IPS-11a (cell line): Measurements from ENCODE around the gene KAZALD1.
A peak's percentile ranks its signal among the peaks of the same experiment; 100 is the strongest.
"Not testable (repeated sequence)": the region's sequence is repeated elsewhere in the genome, so short reads cannot be mapped to it uniquely, and the experiment has no call there.

Experiments used
- H3K4me3 ChIP-seq: one replicate; pipeline ENCODE4 v1.5.1; 2013; ENCODE audit warnings: low read depth, low read length, control low read depth

The KAZALD1 gene

GRCh38 chr10:101029520-101030295 is 32.1 kb upstream of the KAZALD1 start:
- H3K4me3 ChIP-seq = no peak overlapping the region

- H3K4me3 ChIP-seq = no peak overlapping the region
These were observed 31.2 kb upstream of the KAZALD1 start for GRCh38 chr10:101030496-101031127.

- H3K4me3 ChIP-seq = peak within 1 kb of the TSS; percentile 15
These were observed 30.5 kb upstream of the KAZALD1 start, which contains the start of the genes PDZD7 and SFXN3 for GRCh38 chr10:101031128-101031795. Gene PDZD7, minus strand, starts transcription at chr10:101031129. Its CDS starts 910 bp downstream, at chr10:101030219. Gene SFXN3, plus strand, starts transcription at chr10:101031234. Its CDS starts 3,461 bp downstream, at chr10:101034695.

GRCh38 chr10:101031796-101032636 is 29.8 kb upstream of the KAZALD1 start:
- peak overlapping the region; percentile 15 for H3K4me3 ChIP-seq

GRCh38 chr10:101032637-101033224 is 29.1 kb upstream of the KAZALD1 start:
- peak overlapping the region; percentile 15 for H3K4me3 ChIP-seq

GRCh38 chr10:101033276-101033675 is 28.5 kb upstream of the KAZALD1 start:
- H3K4me3 ChIP-seq = no peak overlapping the region

- H3K4me3 ChIP-seq = not testable (repeated sequence)
These were observed 27.4 kb upstream of the KAZALD1 start for GRCh38 chr10:101034404-101034803.

GRCh38 chr10:101035314-101035713 is 26.5 kb upstream of the KAZALD1 start:
- no peak overlapping the region for H3K4me3 ChIP-seq

GRCh38 chr10:101035916-101036702 is 25.7 kb upstream of the KAZALD1 start:
- H3K4me3 ChIP-seq = no peak overlapping the region

GRCh38 chr10:101036726-101037125 is 25.1 kb upstream of the KAZALD1 start:
- no peak overlapping the region for H3K4me3 ChIP-seq

GRCh38 chr10:101038484-101038883 is 23.3 kb upstream of the KAZALD1 start:
- H3K4me3 ChIP-seq = no peak overlapping the region

GRCh38 chr10:101040061-101040460 is 21.7 kb upstream of the KAZALD1 start:
- H3K4me3 ChIP-seq = no peak overlapping the region

- H3K4me3 ChIP-seq = no peak overlapping the region
These were observed 20.9 kb upstream of the KAZALD1 start for GRCh38 chr10:101040851-101041250.

GRCh38 chr10:101041252-101041761 is 20.5 kb upstream of the KAZALD1 start:
- H3K4me3 ChIP-seq = no peak overlapping the region

GRCh38 chr10:101042118-101042517 is 19.7 kb upstream of the KAZALD1 start:
- H3K4me3 ChIP-seq = peak overlapping the region; percentile 41

- peak overlapping the region; percentile 41 for H3K4me3 ChIP-seq
These were observed 19.0 kb upstream of the KAZALD1 start for GRCh38 chr10:101042667-101043362.

- peak overlapping the region; percentile 41 for H3K4me3 ChIP-seq
These were observed 18.5 kb upstream of the KAZALD1 start for GRCh38 chr10:101043363-101043707.

- H3K4me3 ChIP-seq = no peak overlapping the region
These were observed 17.7 kb upstream of the KAZALD1 start for GRCh38 chr10:101044117-101044516.
